ENCODE results near the gene TMEM106B. TPM values are rescaled to one million over a fixed set of nuclear protein-coding genes. Genes with fewer than 3 reads are reported as not detected.

Gene TMEM106B
- total and polyA plus RNA-seq, 12 donors = 9.0 to 62.8 (median 47.5) TPM

GRCh38 chr7:12249706-12250105 is 38.6 kb downstream of the TMEM106B start:
- H3K27ac ChIP-seq = no peak overlapping the region
- WGBS, 2 donors = 67 to 74% methylated on average over 3 of the region's 3 CpGs
- H3K9me3 ChIP-seq = peaks cover 0 to 24% (median 0%) of the 10 kb centered on the region in 11 donors
- peaks cover 0 to 6% (median 0%) of the 10 kb centered on the region in 7 donors for H3K27me3 ChIP-seq
- H3K36me3 ChIP-seq = no peaks in the 10 kb centered on the region
- ATAC-seq (no peak), DNase-seq (no peak)
- no peak for TF ChIP-seq CTCF (IDR thresholded peaks at IDR 0.05)
- intact Hi-C loops (cut with DNase I) = no loop called here
- H3K4me1 ChIP-seq = no peaks in the 10 kb centered on the region
- no peak overlapping the region for H3K4me3 ChIP-seq

DNA sequence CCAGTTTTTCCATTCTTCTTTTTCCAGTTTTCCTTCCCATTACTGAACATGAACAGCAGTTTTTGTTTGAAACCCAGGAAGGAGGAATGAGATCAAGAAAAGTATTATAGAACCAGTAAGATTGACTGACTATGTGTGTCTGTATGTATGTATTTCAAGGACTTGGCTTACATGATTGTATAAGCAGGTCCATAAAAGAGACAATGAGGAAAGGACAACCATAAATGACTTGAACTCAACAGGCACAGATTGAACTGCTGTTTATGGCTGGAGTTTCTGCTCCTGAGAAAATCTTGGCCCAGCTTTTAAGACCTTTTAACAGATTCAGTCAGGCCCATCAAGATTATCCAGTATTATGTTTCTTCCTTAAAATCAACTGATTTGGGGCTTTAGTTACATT is 39.1 kb downstream of the TMEM106B start:
- Histone ChIP-seq H3K27me3 (peaks cover 0 to 6% (median 0%) of the 10 kb centered on the region in 7 donors), H3K27ac (no peak overlapping the region), H3K9me3 (peaks cover 0 to 25% (median 0%) of the 10 kb centered on the region in 11 donors), H3K4me1 (no peaks in the 10 kb centered on the region), H3K4me3 (no peak overlapping the region), H3K36me3 (no peaks in the 10 kb centered on the region)
- ATAC-seq (no peak), DNase-seq (no peak)
- no peak for TF ChIP-seq CTCF (IDR thresholded peaks at IDR 0.05)
- intact Hi-C loops (cut with DNase I) = no loop called here

DNA sequence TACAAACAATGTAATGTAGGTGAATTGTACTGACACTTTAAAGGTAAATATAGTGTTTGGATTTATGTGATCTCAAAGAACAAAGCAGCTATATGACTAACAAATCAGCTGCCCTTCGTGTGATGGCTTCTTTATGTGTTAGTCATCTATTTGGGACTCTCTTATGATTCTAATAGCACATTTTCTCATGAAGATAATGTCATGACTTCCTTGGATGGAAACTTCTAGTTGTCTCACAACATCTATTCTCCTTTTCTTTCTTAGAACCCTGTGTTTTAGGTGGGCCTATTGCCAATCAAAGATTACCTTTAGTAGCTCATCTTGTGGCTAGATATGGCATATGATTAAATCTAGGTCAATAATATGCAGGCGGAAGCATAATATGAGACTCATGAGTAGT is 45.0 kb downstream of the TMEM106B start:
- no peak for TF ChIP-seq CTCF (IDR thresholded peaks at IDR 0.05)
- H3K4me3 ChIP-seq = no peak overlapping the region
- WGBS, 2 donors = 86 to 87% methylated on average over 2 of the region's 2 CpGs
- H3K27me3 ChIP-seq = no peaks in the 10 kb centered on the region
- DNase-seq = no peak
- peaks cover 0 to 25% (median 0%) of the 10 kb centered on the region in 11 donors for H3K9me3 ChIP-seq
- no peak overlapping the region for H3K27ac ChIP-seq
- H3K4me1 ChIP-seq = peaks cover 0 to 11% (median 0%) of the 10 kb centered on the region in 9 donors
- H3K36me3 ChIP-seq = no peaks in the 10 kb centered on the region
- intact Hi-C loops (cut with DNase I) = no loop called here
- no peak for ATAC-seq

DNA sequence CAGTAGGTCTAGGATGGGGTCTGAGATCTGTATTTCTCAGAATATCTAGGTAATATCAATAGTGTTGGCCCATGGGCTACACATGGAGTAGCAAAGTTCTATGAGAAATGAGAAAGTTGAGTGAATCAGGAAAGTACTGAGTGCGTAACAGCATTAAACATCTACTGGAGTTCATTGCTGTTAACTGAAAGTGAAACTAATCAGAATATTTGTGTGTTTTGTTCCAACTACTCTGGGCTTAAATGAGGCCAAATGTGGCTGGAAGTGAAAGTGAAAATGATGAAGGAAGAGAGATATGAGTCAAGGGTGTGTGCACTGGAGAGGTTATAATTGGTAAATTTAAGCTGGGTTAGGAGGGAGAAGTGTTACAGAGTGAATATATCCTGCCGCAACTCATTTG is 46.5 kb downstream of the TMEM106B start:
- Histone ChIP-seq H3K27ac (peak overlapping the region in 3 of 10 donors; percentile 6 to 67 (median 37)), H3K9me3 (peaks cover 0 to 16% (median 0%) of the 10 kb centered on the region in 11 donors), H3K27me3 (no peaks in the 10 kb centered on the region), H3K36me3 (no peaks in the 10 kb centered on the region), H3K4me3 (peak overlapping the region in 5 of 10 donors; percentile 5 to 16 (median 9)), H3K4me1 (peaks cover 0 to 11% (median 0%) of the 10 kb centered on the region in 9 donors)
- intact Hi-C loops (cut with DNase I) = no loop called here
- DNase-seq = no peak
- WGBS, 2 donors = 64 to 65% methylated on average over 2 of the region's 2 CpGs
- TF ChIP-seq CTCF (IDR thresholded peaks at IDR 0.05) = no peak
- ATAC-seq = peak in 5 of 8 donors; percentile 38 to 80 (median 64)
